Measurements from ENCODE around the gene ACTG2.
"Not testable (repeated sequence)": the region's sequence is repeated elsewhere in the genome, so short reads cannot be mapped to it uniquely, and the experiment has no call there.

DNA sequence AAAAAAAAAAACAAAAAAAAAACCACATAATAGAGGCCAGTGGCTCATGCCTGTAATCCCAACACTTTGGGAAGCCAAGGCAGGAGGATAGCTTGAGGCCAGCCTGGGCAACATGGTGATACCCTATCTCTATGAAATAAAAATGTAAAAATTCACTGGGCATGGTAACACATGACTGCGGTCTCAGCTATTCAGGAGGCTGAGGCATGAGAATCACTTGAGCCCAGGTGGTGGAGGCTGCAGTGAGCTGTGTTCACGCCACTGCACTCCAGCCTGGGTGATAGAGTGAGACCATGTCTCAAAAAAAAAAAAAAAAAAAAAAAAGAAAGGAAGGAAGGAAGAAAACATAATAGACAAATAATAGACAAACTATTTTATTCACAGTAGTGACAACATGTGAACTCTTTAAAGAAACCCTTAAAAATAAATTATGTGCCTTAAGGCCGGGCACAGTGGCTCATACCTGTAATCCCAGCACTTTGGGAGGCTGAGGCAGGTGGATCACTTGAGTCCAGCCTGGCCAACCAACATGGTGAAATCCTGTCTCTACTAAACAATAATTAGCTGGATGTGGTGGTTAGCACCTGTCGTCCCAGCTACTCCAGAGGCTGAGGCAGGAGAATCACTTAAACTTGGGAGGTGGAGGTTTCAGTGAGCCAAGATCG lies 11.3 kb downstream of the ACTG2 start:
- not testable (repeated sequence) for TF ChIP-seq EZH2 (IDR thresholded peaks at IDR 0.05; ENCODE audit: insufficient read depth, poor library complexity, severe bottlenecking); EZH2phosphoT487 (IDR thresholded peaks at IDR 0.05; ENCODE audit: insufficient read depth, low read depth)
